Pancreas (tissue), 10 donors: ENCODE results near the gene MPP3. TPM values are rescaled to one million over a fixed set of nuclear protein-coding genes. Genes with fewer than 3 reads are reported as not detected.

Source experiments
- ATAC-seq, 4 donors: fragments of 200-7000 bp; cut with Tn5 transposase; one replicate each; pipeline versions ENCODE4 v1.8.0 to v1.9.1; 2020; ENCODE audit warnings: mild to moderate bottlenecking in 4 of 4, moderate library complexity in 4 of 4
- DNase-seq, 6 donors: peaks; one replicate each; pipeline ENCODE4 v3.0.0-alpha.2; 2020
- FAIRE-seq: peaks from 2 replicates; lab custom pipeline; 2012; peaks lifted over from hg19 to GRCh38; lab: Jason Lieb, UNC
- H3K27ac ChIP-seq, 4 donors: fragments of 200-600 bp; sonication (generic); 1 replicate in 3 of 4; 2 replicates in 1 of 4; pipeline versions ENCODE4 v1.5.0 to v1.8.0; 2020
- H3K27me3 ChIP-seq, 4 donors: fragments of 200-600 bp; one replicate each; pipeline ENCODE4 v1.8.0; 2021
- H3K36me3 ChIP-seq, 3 donors: fragments of 200-600 bp; sonication (generic) in 1 of 3; one replicate each; pipeline versions ENCODE4 v1.5.0 to v1.8.0; 2020 to 2021
- H3K4me1 ChIP-seq, 3 donors: fragments of 200-600 bp; one replicate each; pipeline ENCODE4 v1.8.0; 2021
- H3K4me3 ChIP-seq, 4 donors: fragments of 200-600 bp; sonication (generic) in 2 of 4; one replicate each; pipeline versions ENCODE4 v1.5.0 to v1.8.0; 2020 to 2021
- H3K9me3 ChIP-seq, 4 donors: fragments of 200-600 bp; one replicate each; pipeline ENCODE4 v1.8.0; 2021
- WGBS, 2 donors: extraction: QIAGEN DNeasy Blood & Tissue Kit; methylation state at CpG; one replicate each; pipeline ENCODE4 v1.1.7; 2013; 5-methylcytosine and 5-hydroxymethylcytosine counted together
- intact Hi-C, 3 donors: fragments of 100-400 bp; cut with DNase I; formaldehyde crosslinking; loops; one replicate each; pipeline versions ENCODE4 v1.11.1 to v1.14.2; 2022
- polyA plus RNA-seq, 2 donors: library from polyadenylated mRNA; stranded (reverse); fragments of 200-250 nt; gene quantifications; one replicate each; pipeline ENCODE4 v1.2.3, GENCODE V29; 2013
- total RNA-seq, 6 donors: library from RNA; stranded (reverse); fragmentation: NEBNext Ultra II Directional in 4 of 6; extraction: Animal tissue kit (Norgen Biotek cat#: 25700) in 4 of 6; gene quantifications; one replicate each; pipeline versions ENCODE4 v1.2.1 to v1.2.4, GENCODE V29; 2021 to 2023
- TF ChIP-seq, protein P1 (sequence below), 4 donors: fragments of 200-600 bp; sonication (generic) in 3 of 4; IDR thresholded peaks; one replicate each; pipeline versions ENCODE4 v1.5.0 to v1.8.0; 2021; ENCODE audit warnings: antibody characterized with exemption in 4 of 4
- donor health status: healthy with polysubstance abuse.
- donor health status: DM: no; HTN: no; CAD: no; lungs with moderate emphysema.
- donor health status: DM: no; HTN: no; CAD: no.
- donor health status: control.
- donor health status: control.
- donor health status: Bipolar disorder and iron deficiency.
- donor health status: DM: yes; HTN: yes; CAD: no.
- donor health status: DM: no; HTN: no; CAD: no.
- donor health status: DM: no; HTN: no; CAD: no.
- donor health status: DM: yes; HTN: yes; CAD: no.

MPP3 gene
- total and polyA plus RNA-seq, 8 donors: 3.4 to 42.5 (median 6.1) TPM

DNA sequence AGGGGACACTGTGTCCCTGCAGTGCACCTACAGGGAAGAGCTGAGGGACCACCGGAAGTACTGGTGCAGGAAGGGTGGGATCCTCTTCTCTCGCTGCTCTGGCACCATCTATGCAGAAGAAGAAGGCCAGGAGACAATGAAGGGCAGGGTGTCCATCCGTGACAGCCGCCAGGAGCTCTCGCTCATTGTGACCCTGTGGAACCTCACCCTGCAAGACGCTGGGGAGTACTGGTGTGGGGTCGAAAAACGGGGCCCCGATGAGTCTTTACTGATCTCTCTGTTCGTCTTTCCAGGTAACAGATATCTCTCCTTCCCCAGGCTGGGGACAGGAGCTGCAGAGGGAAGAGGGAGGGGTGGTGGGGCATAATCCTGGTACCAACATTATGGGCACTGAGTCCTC, 15.7 kb upstream of the MPP3 start:
- Histone ChIP-seq H3K4me1 (peaks cover 0 to 5% (median 0%) of the 10 kb centered on the region in 3 donors), H3K4me3 (no peak overlapping the region), H3K36me3 (no peaks in the 10 kb centered on the region), H3K9me3 (no peaks in the 10 kb centered on the region), H3K27me3 (no peaks in the 10 kb centered on the region), H3K27ac (no peak overlapping the region)
- 73 to 88% methylated on average over 10 of the region's 10 CpGs for WGBS, 2 donors
- DNase-seq (peak in 1 of 6 donors; percentile 29), FAIRE-seq (no peak), ATAC-seq (no peak)
- intact Hi-C loops: no loop called here
- TF ChIP-seq, protein P1, sequence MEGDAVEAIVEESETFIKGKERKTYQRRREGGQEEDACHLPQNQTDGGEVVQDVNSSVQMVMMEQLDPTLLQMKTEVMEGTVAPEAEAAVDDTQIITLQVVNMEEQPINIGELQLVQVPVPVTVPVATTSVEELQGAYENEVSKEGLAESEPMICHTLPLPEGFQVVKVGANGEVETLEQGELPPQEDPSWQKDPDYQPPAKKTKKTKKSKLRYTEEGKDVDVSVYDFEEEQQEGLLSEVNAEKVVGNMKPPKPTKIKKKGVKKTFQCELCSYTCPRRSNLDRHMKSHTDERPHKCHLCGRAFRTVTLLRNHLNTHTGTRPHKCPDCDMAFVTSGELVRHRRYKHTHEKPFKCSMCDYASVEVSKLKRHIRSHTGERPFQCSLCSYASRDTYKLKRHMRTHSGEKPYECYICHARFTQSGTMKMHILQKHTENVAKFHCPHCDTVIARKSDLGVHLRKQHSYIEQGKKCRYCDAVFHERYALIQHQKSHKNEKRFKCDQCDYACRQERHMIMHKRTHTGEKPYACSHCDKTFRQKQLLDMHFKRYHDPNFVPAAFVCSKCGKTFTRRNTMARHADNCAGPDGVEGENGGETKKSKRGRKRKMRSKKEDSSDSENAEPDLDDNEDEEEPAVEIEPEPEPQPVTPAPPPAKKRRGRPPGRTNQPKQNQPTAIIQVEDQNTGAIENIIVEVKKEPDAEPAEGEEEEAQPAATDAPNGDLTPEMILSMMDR (IDR thresholded peaks at IDR 0.05): no peak

DNA sequence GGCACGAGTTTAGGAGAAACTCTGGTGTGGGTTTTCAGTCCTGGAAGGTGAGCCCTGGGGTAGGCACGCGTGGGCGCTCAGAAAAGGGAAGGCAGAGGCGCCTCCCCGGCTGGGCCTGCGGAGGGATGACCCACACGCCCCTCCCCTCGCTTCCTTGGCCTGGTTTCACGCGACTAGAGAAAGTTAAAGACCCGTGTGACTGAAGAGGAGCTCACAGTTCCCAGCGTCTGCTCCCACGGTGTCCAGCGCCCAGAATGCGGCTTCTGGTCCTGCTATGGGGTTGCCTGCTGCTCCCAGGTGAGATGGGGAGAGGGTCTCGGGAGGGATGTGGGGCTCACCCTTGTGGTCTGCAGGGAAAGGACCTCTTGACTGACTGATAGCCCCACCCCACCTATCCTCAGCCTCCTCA, 14.0 kb upstream of the MPP3 start, which contains the start of gene CD300LG:
Gene CD300LG, plus strand, starts transcription at position 214 of the 409 bp plus-strand sequence. Its CDS starts 41 bp downstream, at position 255.
- Histone ChIP-seq H3K4me3 (no peak within 1 kb of the TSS), H3K9me3 (no peaks in the 10 kb centered on the region), H3K27me3 (no peaks in the 10 kb centered on the region), H3K4me1 (peaks cover 0 to 5% (median 0%) of the 10 kb centered on the region in 3 donors), H3K27ac (peak within 1 kb of the TSS in 3 of 4 donors; percentile 29 to 47 (median 46)), H3K36me3 (no peaks in the 10 kb centered on the region)
- FAIRE-seq (no peak), DNase-seq (peak in 1 of 6 donors; percentile 40), ATAC-seq (peak in 2 of 4 donors; percentile 15 to 25)
- 43 to 45% methylated on average over 17 of the region's 17 CpGs for WGBS, 2 donors
- intact Hi-C loops: no loop called here
- TF ChIP-seq, protein P1 (IDR thresholded peaks at IDR 0.05): no peak

DNA sequence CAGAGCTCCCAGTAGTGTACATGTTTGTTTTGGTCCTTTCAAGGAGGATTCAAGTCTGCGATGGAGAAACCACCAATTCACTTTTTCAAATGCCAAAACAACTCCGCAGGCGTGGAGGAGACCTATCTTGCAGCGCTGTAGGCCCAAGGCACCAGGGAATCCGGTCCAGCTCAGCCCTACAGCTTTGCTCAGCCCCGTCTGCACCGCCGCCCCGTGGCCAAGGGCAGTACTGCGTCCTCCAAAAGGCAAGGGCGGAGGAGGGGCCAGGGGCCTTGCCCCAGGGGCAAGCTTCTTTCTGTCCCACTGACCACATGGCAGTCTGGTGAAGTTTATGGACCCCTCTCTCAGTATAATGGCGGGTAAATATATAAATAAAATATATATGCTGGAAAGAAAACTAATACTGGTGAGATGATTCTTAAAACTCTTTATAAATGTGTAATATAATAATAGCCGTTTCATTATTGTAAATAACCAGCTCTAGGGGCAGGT, 13.3 kb upstream of the MPP3 start:
- intact Hi-C loops: no loop called here

DNA sequence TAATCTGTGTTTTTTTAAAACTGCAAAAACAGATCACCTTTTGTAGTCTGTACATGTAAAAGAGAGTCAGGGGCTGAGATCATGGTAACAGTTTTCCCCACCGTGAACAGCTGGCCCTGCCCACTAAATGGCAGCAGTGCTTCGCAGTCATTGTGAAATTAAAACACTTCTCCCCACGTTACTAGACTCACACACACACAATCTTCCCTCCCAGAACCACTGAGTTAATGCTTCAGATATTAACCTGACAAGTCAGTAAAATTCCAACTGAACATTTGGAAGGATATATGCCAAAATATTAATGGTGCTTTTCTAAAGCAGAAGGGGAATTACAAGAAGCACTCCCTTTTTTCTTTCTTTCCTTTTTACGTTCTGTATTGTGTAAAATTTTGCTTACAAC, 12.8 kb upstream of the MPP3 start:
- DNase-seq (no peak), FAIRE-seq (no peak), ATAC-seq (peak in 2 of 4 donors; percentile 11 to 32)
- Histone ChIP-seq H3K9me3 (no peaks in the 10 kb centered on the region), H3K27ac (peak overlapping the region in 3 of 4 donors; percentile 29 to 47 (median 46)), H3K4me1 (peaks cover 0 to 5% (median 0%) of the 10 kb centered on the region in 3 donors), H3K36me3 (no peaks in the 10 kb centered on the region), H3K4me3 (no peak overlapping the region), H3K27me3 (no peaks in the 10 kb centered on the region)
- TF ChIP-seq, protein P1 (IDR thresholded peaks at IDR 0.05): no peak
- WGBS, 2 donors: 44 to 46% methylated on average over 4 of the region's 4 CpGs
- intact Hi-C loops: no loop called here

More for the DNA sequence above, 13.3 kb upstream of the MPP3 start:
- Histone ChIP-seq H3K9me3 (no peaks in the 10 kb centered on the region), H3K4me3 (no peak overlapping the region), H3K4me1 (peaks cover 0 to 5% (median 0%) of the 10 kb centered on the region in 3 donors), H3K36me3 (no peaks in the 10 kb centered on the region), H3K27me3 (no peaks in the 10 kb centered on the region), H3K27ac (peak overlapping the region in 3 of 4 donors; percentile 29 to 47 (median 46))
- ATAC-seq: peak; percentile 91 to 99 (median 98)
- FAIRE-seq: no peak
- TF ChIP-seq, protein P1 (IDR thresholded peaks at IDR 0.05): peak; percentile 76 to 98 (median 97)
- peak; percentile 71 to 97 (median 86) for DNase-seq
- 6 to 11% methylated on average over 13 of the region's 13 CpGs for WGBS, 2 donors

DNA sequence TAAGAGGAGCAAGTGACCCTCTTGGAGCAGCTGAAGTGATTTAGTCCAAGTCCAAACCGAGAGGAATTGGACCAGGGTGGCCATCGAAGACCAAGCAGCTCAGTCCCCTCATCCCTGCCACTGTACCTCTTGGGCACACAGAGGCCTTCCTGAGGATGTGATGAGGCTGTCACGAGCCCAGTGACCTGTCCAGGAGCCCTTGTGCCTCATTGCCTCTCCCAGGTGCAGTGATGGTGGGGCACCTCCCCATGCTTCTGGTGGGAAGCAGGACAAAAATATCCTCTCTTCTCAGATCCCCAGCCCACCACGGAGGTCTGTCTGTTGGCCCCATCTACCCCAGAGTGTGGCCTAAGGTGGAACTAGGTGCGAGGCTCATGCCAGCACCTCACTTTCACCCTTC, 11.3 kb upstream of the MPP3 start:
- Histone ChIP-seq H3K36me3 (no peaks in the 10 kb centered on the region), H3K27ac (no peak overlapping the region), H3K4me1 (peaks cover 4 to 8% (median 5%) of the 10 kb centered on the region in 3 donors), H3K9me3 (no peaks in the 10 kb centered on the region), H3K27me3 (no peaks in the 10 kb centered on the region), H3K4me3 (no peak overlapping the region)
- TF ChIP-seq, protein P1 (IDR thresholded peaks at IDR 0.05): no peak
- FAIRE-seq (no peak), DNase-seq (no peak), ATAC-seq (no peak)
- WGBS, 2 donors: 63 to 76% methylated on average over 5 of the region's 5 CpGs
- intact Hi-C loops: no loop called here
